ENCODE data around the gene SRSF4. TPM values are rescaled to one million over a fixed set of nuclear protein-coding genes. Genes with fewer than 3 reads are reported as not detected.
"Not testable (repeated sequence)": the region's sequence is repeated elsewhere in the genome, so short reads cannot be mapped to it uniquely, and the experiment has no call there.

SRSF4 gene
- total RNA-seq, 1 experiment from 2014 or later = 25.0 TPM

- no peak for DNase-seq (ENCODE audit: extremely low read depth, low read depth)
These were observed 55.5 kb downstream of the SRSF4 start for GRCh38 chr1:29126198-29126597.

- no peak for DNase-seq (ENCODE audit: extremely low read depth, low read depth)
These were observed 55.9 kb downstream of the SRSF4 start for GRCh38 chr1:29125788-29126187.

GRCh38 chr1:29125237-29125641, 56.5 kb downstream of the SRSF4 start:
- DNase-seq (ENCODE audit: extremely low read depth, low read depth) = no peak

GRCh38 chr1:29124366-29125236, 57.1 kb downstream of the SRSF4 start:
- DNase-seq (ENCODE audit: extremely low read depth, low read depth) = peak; percentile 28

GRCh38 chr1:29123887-29124365, 57.8 kb downstream of the SRSF4 start, which contains the start of gene TMEM200B:
TMEM200B (minus strand) TSS chr1:29123903; CDS start chr1:29121828, 2,075 bp downstream.
- no peak for DNase-seq (ENCODE audit: extremely low read depth, low read depth)

- DNase-seq (ENCODE audit: extremely low read depth, low read depth) = no peak
These were observed 58.4 kb downstream of the SRSF4 start for GRCh38 chr1:29123053-29123886.

GRCh38 chr1:29122682-29123052, 59.0 kb downstream of the SRSF4 start:
- DNase-seq (ENCODE audit: extremely low read depth, low read depth) = no peak

GRCh38 chr1:29121936-29122681, 59.6 kb downstream of the SRSF4 start:
- DNase-seq (ENCODE audit: extremely low read depth, low read depth) = no peak

- DNase-seq (ENCODE audit: extremely low read depth, low read depth) = no peak
These were observed 60.2 kb downstream of the SRSF4 start for GRCh38 chr1:29121516-29121935.

GRCh38 chr1:29120947-29121485, 60.7 kb downstream of the SRSF4 start:
- DNase-seq (ENCODE audit: extremely low read depth, low read depth) = no peak

- DNase-seq (ENCODE audit: extremely low read depth, low read depth) = no peak
These were observed 61.3 kb downstream of the SRSF4 start for GRCh38 chr1:29120367-29120766.

- DNase-seq (ENCODE audit: extremely low read depth, low read depth) = no peak
These were observed 62.4 kb downstream of the SRSF4 start for GRCh38 chr1:29119121-29119929.

GRCh38 chr1:29117381-29117780, 64.3 kb downstream of the SRSF4 start:
- DNase-seq (ENCODE audit: extremely low read depth, low read depth) = no peak

- no peak for DNase-seq (ENCODE audit: extremely low read depth, low read depth)
These were observed 67.0 kb downstream of the SRSF4 start for GRCh38 chr1:29114654-29115053.

GRCh38 chr1:29113413-29114117, 68.1 kb downstream of the SRSF4 start:
- no peak for DNase-seq (ENCODE audit: extremely low read depth, low read depth)

GRCh38 chr1:29112705-29113412, 68.8 kb downstream of the SRSF4 start:
- DNase-seq (ENCODE audit: extremely low read depth, low read depth) = no peak

GRCh38 chr1:29108041-29108440, 73.7 kb downstream of the SRSF4 start:
- DNase-seq (ENCODE audit: extremely low read depth, low read depth) = not testable (repeated sequence)

GRCh38 chr1:29105822-29106221, 75.9 kb downstream of the SRSF4 start:
- DNase-seq (ENCODE audit: extremely low read depth, low read depth) = no peak
